Measurements from ENCODE around the gene HIPK4.

DNA sequence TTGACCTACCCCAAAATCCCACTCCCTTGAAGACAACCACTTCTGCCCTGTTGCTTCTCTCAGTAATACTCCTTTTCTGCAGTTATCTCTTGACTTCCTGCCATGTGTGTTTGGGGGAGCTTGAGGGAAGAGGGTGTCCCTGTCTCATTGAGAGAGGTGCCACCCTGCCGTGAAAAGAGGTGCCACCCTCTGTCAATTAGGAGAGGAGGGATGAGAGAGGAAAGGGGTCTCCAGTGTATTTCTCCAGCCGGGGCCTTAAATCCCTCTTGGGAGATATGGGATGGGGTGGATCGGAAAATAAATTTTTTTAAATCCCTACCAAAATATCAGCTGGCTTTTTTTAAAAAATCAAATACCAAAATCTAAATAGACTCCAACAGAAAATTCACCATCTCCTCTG, 25.0 kb downstream of the HIPK4 start:
- TF ChIP-seq, protein P1, sequence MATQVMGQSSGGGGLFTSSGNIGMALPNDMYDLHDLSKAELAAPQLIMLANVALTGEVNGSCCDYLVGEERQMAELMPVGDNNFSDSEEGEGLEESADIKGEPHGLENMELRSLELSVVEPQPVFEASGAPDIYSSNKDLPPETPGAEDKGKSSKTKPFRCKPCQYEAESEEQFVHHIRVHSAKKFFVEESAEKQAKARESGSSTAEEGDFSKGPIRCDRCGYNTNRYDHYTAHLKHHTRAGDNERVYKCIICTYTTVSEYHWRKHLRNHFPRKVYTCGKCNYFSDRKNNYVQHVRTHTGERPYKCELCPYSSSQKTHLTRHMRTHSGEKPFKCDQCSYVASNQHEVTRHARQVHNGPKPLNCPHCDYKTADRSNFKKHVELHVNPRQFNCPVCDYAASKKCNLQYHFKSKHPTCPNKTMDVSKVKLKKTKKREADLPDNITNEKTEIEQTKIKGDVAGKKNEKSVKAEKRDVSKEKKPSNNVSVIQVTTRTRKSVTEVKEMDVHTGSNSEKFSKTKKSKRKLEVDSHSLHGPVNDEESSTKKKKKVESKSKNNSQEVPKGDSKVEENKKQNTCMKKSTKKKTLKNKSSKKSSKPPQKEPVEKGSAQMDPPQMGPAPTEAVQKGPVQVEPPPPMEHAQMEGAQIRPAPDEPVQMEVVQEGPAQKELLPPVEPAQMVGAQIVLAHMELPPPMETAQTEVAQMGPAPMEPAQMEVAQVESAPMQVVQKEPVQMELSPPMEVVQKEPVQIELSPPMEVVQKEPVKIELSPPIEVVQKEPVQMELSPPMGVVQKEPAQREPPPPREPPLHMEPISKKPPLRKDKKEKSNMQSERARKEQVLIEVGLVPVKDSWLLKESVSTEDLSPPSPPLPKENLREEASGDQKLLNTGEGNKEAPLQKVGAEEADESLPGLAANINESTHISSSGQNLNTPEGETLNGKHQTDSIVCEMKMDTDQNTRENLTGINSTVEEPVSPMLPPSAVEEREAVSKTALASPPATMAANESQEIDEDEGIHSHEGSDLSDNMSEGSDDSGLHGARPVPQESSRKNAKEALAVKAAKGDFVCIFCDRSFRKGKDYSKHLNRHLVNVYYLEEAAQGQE (IDR thresholded peaks at IDR 0.05; ENCODE audit: insufficient read depth in 1 of 2, low read depth in 2 of 2, low read length in 2 of 2): no peak
- TF ChIP-seq POLR2AphosphoS5 (IDR thresholded peaks at IDR 0.05; ENCODE audit: low read depth, low read length): no peak
- no peak for TF ChIP-seq TAF1 (IDR thresholded peaks at IDR 0.05; ENCODE audit: borderline replicate concordance, insufficient read depth, low read length)
- no peak for TF ChIP-seq FOXP2 (optimal IDR thresholded peaks at IDR 0.05; ENCODE audit: borderline replicate concordance, extremely low read depth, extremely low read length, insufficient read depth)
- TF ChIP-seq SIN3A (IDR thresholded peaks at IDR 0.05; ENCODE audit: borderline replicate concordance, insufficient read depth, low read length): no peak
